Activated naive CD8-positive, alpha-beta T cell treated with anti-CD3 and anti-CD28 coated beads, Interleukin-2, amount 50 U/mL, for 16 hours (primary cell): Measurements from ENCODE around the gene TCP11.

ENCODE experiments used
- DNase-seq: peaks from one replicate; pipeline ENCODE4 v3.0.0-alpha.2; 2020; ENCODE audit warnings: low read depth, low spot score

TCP11 gene

GRCh38 chr6:35093118-35093445, 48.1 kb downstream of the TCP11 start:
- DNase-seq: no peak

- DNase-seq: no peak
Observed at GRCh38 chr6:35092362-35093117, 48.6 kb downstream of the TCP11 start.

- no peak for DNase-seq
Observed at GRCh38 chr6:35091346-35092083, 49.6 kb downstream of the TCP11 start.

GRCh38 chr6:35090734-35091133, 50.4 kb downstream of the TCP11 start:
- no peak for DNase-seq

GRCh38 chr6:35089935-35090505, 51.1 kb downstream of the TCP11 start:
- DNase-seq: no peak

- no peak for DNase-seq
Observed at GRCh38 chr6:35089216-35089934, 51.8 kb downstream of the TCP11 start.

- DNase-seq: no peak
Observed at GRCh38 chr6:35088281-35089215, 52.6 kb downstream of the TCP11 start.

GRCh38 chr6:35087361-35088280, 53.5 kb downstream of the TCP11 start:
- DNase-seq: no peak

GRCh38 chr6:35086636-35087360, 54.3 kb downstream of the TCP11 start:
- no peak for DNase-seq

- DNase-seq: no peak
Observed at GRCh38 chr6:35086282-35086632, 54.9 kb downstream of the TCP11 start.

- DNase-seq: no peak
Observed at GRCh38 chr6:35085359-35086281, 55.5 kb downstream of the TCP11 start.

- DNase-seq: no peak
Observed at GRCh38 chr6:35084511-35085203, 56.5 kb downstream of the TCP11 start.

- no peak for DNase-seq
Observed at GRCh38 chr6:35084041-35084491, 57.1 kb downstream of the TCP11 start.

GRCh38 chr6:35083507-35083906, 57.6 kb downstream of the TCP11 start:
- DNase-seq: no peak

- DNase-seq: no peak
Observed at GRCh38 chr6:35082733-35083403, 58.3 kb downstream of the TCP11 start.

GRCh38 chr6:35082046-35082732, 59.0 kb downstream of the TCP11 start:
- DNase-seq: no peak
